Mesenchymal stem cell (in vitro differentiated cells and primary cell): Measurements from ENCODE around the gene RIC8A.

Experiments
- DNase-seq: peaks from one replicate; pipeline ENCODE4 v3.0.0-alpha.2; 2013
- H2AFZ ChIP-seq: one replicate; pipeline ENCODE4 v1.6.1; 2013; ENCODE audit warnings: low read depth, mild to moderate bottlenecking, control low read depth, inconsistent platforms, low read length, moderate library complexity
- H2AK5ac ChIP-seq: 2 replicates; pipeline ENCODE4 v1.6.1; 2013; ENCODE audit warnings: low read length, moderate library complexity, mild to moderate bottlenecking, inconsistent platforms; ENCODE audit not compliant: severe bottlenecking
- H2BK120ac ChIP-seq: one replicate; pipeline ENCODE4 v1.6.1; 2013; ENCODE audit warnings: low read depth, mild to moderate bottlenecking, inconsistent platforms, low read length, moderate library complexity
- H2BK12ac ChIP-seq, 2 experiments: one replicate each; pipeline ENCODE4 v1.6.1; 2013; ENCODE audit warnings: inconsistent platforms in 2 of 2, low read length in 2 of 2, mild to moderate bottlenecking in 2 of 2, moderate library complexity in 2 of 2, control low read depth in 1 of 2
- H2BK15ac ChIP-seq: one replicate; pipeline ENCODE4 v1.6.1; 2013; ENCODE audit warnings: mild to moderate bottlenecking, low read depth, inconsistent platforms; ENCODE audit not compliant: poor library complexity, severe bottlenecking
- H2BK5ac ChIP-seq: 2 replicates; pipeline ENCODE4 v1.6.1; 2013; ENCODE audit warnings: low read depth, mild to moderate bottlenecking, low read length, control low read depth, inconsistent platforms; ENCODE audit not compliant: poor library complexity, severe bottlenecking
- H3K14ac ChIP-seq, 2 experiments: one replicate each; pipeline ENCODE4 v1.6.1; 2013; ENCODE audit warnings: inconsistent platforms in 2 of 2, low read length in 2 of 2, control low read depth in 1 of 2, mild to moderate bottlenecking in 1 of 2, moderate library complexity in 1 of 2
- H3K18ac ChIP-seq, 2 experiments: one replicate each; pipeline ENCODE4 v1.6.1; 2013; ENCODE audit warnings: inconsistent platforms in 2 of 2, low read length in 2 of 2, control low read depth in 1 of 2, low read depth in 1 of 2, mild to moderate bottlenecking in 1 of 2
- H3K23ac ChIP-seq, 2 experiments: one replicate each; pipeline ENCODE4 v1.6.1; 2013; ENCODE audit warnings: inconsistent platforms in 2 of 2, low read length in 2 of 2, mild to moderate bottlenecking in 2 of 2, moderate library complexity in 2 of 2, control low read depth in 1 of 2
- H3K27ac ChIP-seq: 2 replicates; pipeline ENCODE4 v1.5.1; 2013; ENCODE audit warnings: mild to moderate bottlenecking, moderate library complexity, low read length, control low read depth, inconsistent platforms; ENCODE audit not compliant: poor library complexity, severe bottlenecking
- H3K27me3 ChIP-seq, 2 experiments: 2 replicates each; pipeline versions ENCODE4 v1.6.1 to v1.7.0; 2013; ENCODE audit warnings: low read length in 2 of 2, mild to moderate bottlenecking in 2 of 2, moderate library complexity in 2 of 2, control low read depth in 1 of 2, inconsistent platforms in 1 of 2; ENCODE audit not compliant: control insufficient read depth in 1 of 2, insufficient read depth in 1 of 2
- H3K36me3 ChIP-seq, 2 experiments: 2 replicates each; pipeline versions ENCODE4 v1.6.1 to v1.7.0; 2013; ENCODE audit warnings: low read length in 2 of 2, control low read depth in 1 of 2, inconsistent platforms in 1 of 2, low read depth in 1 of 2, mild to moderate bottlenecking in 1 of 2; ENCODE audit not compliant: insufficient read depth in 2 of 2, control insufficient read depth in 1 of 2
- H3K4ac ChIP-seq, 2 experiments: one replicate each; pipeline ENCODE4 v1.6.1; 2013; ENCODE audit warnings: inconsistent platforms in 2 of 2, low read length in 2 of 2, mild to moderate bottlenecking in 2 of 2, moderate library complexity in 2 of 2, control low read depth in 1 of 2, low read depth in 1 of 2
- H3K4me1 ChIP-seq: 2 replicates; pipeline ENCODE4 v1.6.1; 2013; ENCODE audit warnings: low read depth, low read length, control low read depth; ENCODE audit not compliant: control insufficient read depth, insufficient read depth
- H3K4me2 ChIP-seq: 2 replicates; pipeline ENCODE4 v1.6.1; 2013; ENCODE audit warnings: low read length, mild to moderate bottlenecking, inconsistent platforms; ENCODE audit not compliant: poor library complexity, severe bottlenecking
- H3K4me3 ChIP-seq, 2 experiments: 2 replicates each; pipeline versions ENCODE4 v1.5.1 to v1.7.0; 2013; ENCODE audit warnings: low read length in 2 of 2, mild to moderate bottlenecking in 2 of 2, control low read depth in 1 of 2, low read depth in 1 of 2; ENCODE audit not compliant: insufficient read depth in 1 of 2
- H3K79me1 ChIP-seq: replicated peaks from 2 replicates; pipeline ENCODE4 v1.6.1; 2013; ENCODE audit warnings: mild to moderate bottlenecking, control low read depth, low read length, inconsistent platforms; ENCODE audit not compliant: poor library complexity, severe bottlenecking
- H3K9ac ChIP-seq: 2 replicates; pipeline ENCODE4 v1.7.0; 2013; ENCODE audit warnings: mild to moderate bottlenecking, low read length, moderate library complexity
- H3K9me3 ChIP-seq: 2 replicates; pipeline ENCODE4 v1.7.0; 2013; ENCODE audit warnings: mild to moderate bottlenecking, low read length; ENCODE audit not compliant: control insufficient read depth
- H4K8ac ChIP-seq: one replicate; pipeline ENCODE4 v1.6.1; 2013; ENCODE audit warnings: inconsistent platforms, mild to moderate bottlenecking, low read length, moderate library complexity
- H4K91ac ChIP-seq: one replicate; pipeline ENCODE4 v1.6.1; 2013; ENCODE audit warnings: mild to moderate bottlenecking, low read length, inconsistent platforms
- WGBS: methylation state at CpG from one replicate; pipeline ENCODE4 v1.1.7; 2013; ENCODE audit warnings: mixed read lengths; 5-methylcytosine and 5-hydroxymethylcytosine counted together

RIC8A gene

DNA sequence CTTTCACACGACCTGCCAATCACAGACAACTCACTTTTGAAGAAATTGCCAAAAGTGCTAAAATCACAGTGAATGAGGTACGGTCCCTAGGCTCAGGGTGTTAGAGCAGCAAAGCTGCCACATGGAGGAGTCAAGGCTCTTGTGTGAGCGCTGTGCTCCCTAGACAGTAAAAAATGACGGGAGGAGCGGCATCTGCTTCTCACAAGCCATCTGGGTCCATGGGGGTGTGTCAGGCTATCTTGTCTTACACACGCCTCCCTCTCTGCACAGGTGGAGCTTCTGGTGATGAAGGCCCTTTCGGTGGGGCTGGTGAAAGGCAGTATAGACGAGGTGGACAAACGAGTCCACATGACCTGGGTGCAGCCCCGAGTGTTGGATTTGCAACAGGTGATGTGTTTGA lies 44.0 kb downstream of the RIC8A start:
- 93% methylated on average over 10 of the region's 10 CpGs for WGBS
- Histone ChIP-seq H3K9me3 (no peaks in the 10 kb centered on the region), H3K27ac (no peak overlapping the region)

DNA sequence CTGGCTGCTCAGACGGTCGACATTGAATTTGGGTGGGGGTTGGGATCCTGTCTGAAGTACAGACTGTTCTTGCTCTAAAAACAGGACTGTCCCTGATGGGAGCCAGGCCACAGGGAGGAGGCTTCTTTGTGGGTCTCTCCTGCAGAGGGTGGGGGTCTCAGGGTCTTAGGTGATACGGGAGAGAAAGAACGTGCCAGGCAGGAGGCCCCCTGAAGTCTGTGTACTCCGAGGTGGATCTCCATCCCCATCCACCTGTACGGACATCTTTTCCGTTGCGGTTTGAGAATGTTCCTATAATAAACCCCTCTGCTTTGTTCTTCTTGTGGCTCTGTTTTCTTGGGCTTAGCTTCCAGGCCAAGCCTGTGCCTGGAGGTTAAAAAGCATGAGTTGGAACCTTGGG lies 45.2 kb downstream of the RIC8A start:
- Histone ChIP-seq H2BK12ac (no peak overlapping the region), H2BK5ac (no peak overlapping the region), H3K79me1 (peaks cover 10% of the 10 kb centered on the region), H3K4me3 (no peak overlapping the region), H3K18ac (no peak overlapping the region), H2BK120ac (no peak overlapping the region), H3K9ac (no peak overlapping the region), H3K23ac (no peak overlapping the region), H3K4me2 (no peak overlapping the region), H2BK15ac (no peak overlapping the region), H4K91ac (no peak overlapping the region), H3K27ac (no peak overlapping the region), H3K4me1 (no peaks in the 10 kb centered on the region), H3K4ac (no peak overlapping the region), H3K36me3 (peaks cover 46 to 61% of the 10 kb centered on the region in 2 experiments), H3K9me3 (no peaks in the 10 kb centered on the region), H4K8ac (no peak overlapping the region), H3K14ac (no peak overlapping the region), H3K27me3 (peaks cover 0 to 7% of the 10 kb centered on the region in 2 experiments), H2AFZ (no peak overlapping the region), H2AK5ac (no peak overlapping the region)
- 97% methylated on average over 6 of the region's 8 CpGs for WGBS
- DNase-seq: no peak

More for the DNA sequence above, 44.0 kb downstream of the RIC8A start:
- Histone ChIP-seq H3K9ac (no peak overlapping the region), H3K14ac (no peak overlapping the region), H3K4me3 (no peak overlapping the region), H3K4ac (no peak overlapping the region), H2AK5ac (no peak overlapping the region), H4K8ac (no peak overlapping the region), H3K4me1 (no peaks in the 10 kb centered on the region), H2BK120ac (no peak overlapping the region), H3K23ac (no peak overlapping the region), H3K27me3 (no peaks in the 10 kb centered on the region), H3K4me2 (no peak overlapping the region), H3K36me3 (peaks cover 50 to 73% of the 10 kb centered on the region in 2 experiments), H3K18ac (no peak overlapping the region), H4K91ac (no peak overlapping the region), H2AFZ (no peak overlapping the region), H2BK12ac (no peak overlapping the region), H3K79me1 (peaks cover 10% of the 10 kb centered on the region), H2BK5ac (no peak overlapping the region), H2BK15ac (no peak overlapping the region)
- no peak for DNase-seq

DNA sequence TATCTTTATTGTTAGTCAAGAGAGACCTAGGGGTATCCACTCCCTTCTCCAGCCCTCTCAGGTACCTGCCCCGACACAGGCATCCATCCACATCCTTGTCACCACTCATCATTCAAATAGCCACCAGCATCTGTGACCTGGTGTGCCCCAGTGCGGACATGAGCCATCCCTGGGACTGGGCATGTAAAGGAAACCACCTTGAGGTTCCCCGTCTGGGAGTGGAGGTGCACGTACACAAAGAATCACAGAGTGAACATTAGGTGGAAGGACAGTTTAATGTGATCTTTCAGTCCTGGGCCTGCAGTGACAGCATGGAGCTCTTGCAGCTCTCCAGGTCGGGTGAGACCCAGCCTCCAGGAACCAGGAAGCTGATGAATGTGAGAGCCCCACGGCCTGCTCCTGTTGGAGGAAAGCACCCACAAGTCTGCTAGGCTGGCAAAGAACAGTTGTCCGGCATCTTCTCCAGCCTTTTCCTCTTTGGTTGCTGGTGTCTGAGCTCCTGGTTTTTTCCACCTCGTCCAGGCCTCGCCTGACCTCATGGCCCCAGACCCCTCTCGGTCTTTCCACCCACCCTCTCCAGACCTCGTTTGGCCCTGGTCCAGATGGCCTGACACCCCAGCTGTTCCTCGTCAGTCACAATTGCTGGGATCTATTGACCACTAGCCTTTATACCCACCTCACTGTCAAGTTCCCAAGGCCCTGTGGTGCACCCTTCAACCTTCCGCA lies 45.8 kb downstream of the RIC8A start:
- H3K4me3 ChIP-seq: no peak overlapping the region
- no peak overlapping the region for H2BK12ac ChIP-seq
- no peak overlapping the region for H3K18ac ChIP-seq
- H2BK15ac ChIP-seq: no peak overlapping the region
- H3K23ac ChIP-seq: no peak overlapping the region
- no peak overlapping the region for H3K4me2 ChIP-seq
- DNase-seq: no peak
- H2BK120ac ChIP-seq: no peak overlapping the region
- no peak overlapping the region for H3K4ac ChIP-seq
- H4K91ac ChIP-seq: no peak overlapping the region
- no peak overlapping the region for H2BK5ac ChIP-seq
- H3K9ac ChIP-seq: no peak overlapping the region
- no peak overlapping the region for H4K8ac ChIP-seq
- no peaks in the 10 kb centered on the region for H3K9me3 ChIP-seq
- no peak overlapping the region for H3K27ac ChIP-seq
- H3K4me1 ChIP-seq: no peaks in the 10 kb centered on the region
- peaks cover 43 to 55% of the 10 kb centered on the region in 2 experiments for H3K36me3 ChIP-seq
- H3K79me1 ChIP-seq: peaks cover 10% of the 10 kb centered on the region
- H3K14ac ChIP-seq: no peak overlapping the region
- H2AK5ac ChIP-seq: no peak overlapping the region
- 85% methylated on average over 13 of the region's 13 CpGs for WGBS
- H3K27me3 ChIP-seq: peaks cover 0 to 13% of the 10 kb centered on the region in 2 experiments
- no peak overlapping the region for H2AFZ ChIP-seq

DNA sequence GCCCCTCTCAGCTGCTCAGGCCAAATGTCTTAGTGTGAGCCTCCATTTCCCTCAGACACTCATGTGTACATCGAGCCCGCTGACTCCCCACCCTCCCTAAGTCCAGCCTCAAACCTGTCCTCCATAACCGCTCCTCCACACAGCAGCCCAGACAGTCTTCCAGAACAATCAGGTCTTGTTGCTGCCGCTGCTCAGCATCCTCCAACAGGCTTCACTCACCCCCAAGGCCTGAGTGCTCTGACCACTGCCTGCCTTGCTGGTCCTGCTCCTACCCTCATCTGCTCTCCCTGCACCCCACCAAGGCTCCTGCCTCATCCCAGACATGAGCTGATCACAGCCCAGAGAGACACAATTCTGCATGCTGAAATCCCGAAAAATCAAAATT lies 46.4 kb downstream of the RIC8A start:
- Histone ChIP-seq H3K18ac (no peak overlapping the region), H3K36me3 (peaks cover 40 to 49% of the 10 kb centered on the region in 2 experiments), H2BK120ac (no peak overlapping the region), H3K4ac (no peak overlapping the region), H3K4me1 (no peaks in the 10 kb centered on the region), H4K91ac (no peak overlapping the region), H2BK5ac (no peak overlapping the region), H3K79me1 (peaks cover 7% of the 10 kb centered on the region), H3K23ac (no peak overlapping the region), H3K4me3 (no peak overlapping the region), H3K9ac (no peak overlapping the region), H2BK12ac (no peak overlapping the region), H2BK15ac (no peak overlapping the region), H3K4me2 (no peak overlapping the region), H2AFZ (no peak overlapping the region), H3K14ac (no peak overlapping the region), H2AK5ac (no peak overlapping the region), H3K27me3 (peaks cover 0 to 16% of the 10 kb centered on the region in 2 experiments), H3K9me3 (no peaks in the 10 kb centered on the region), H3K27ac (no peak overlapping the region), H4K8ac (no peak overlapping the region)
- WGBS: 77% methylated on average over 4 of the region's 5 CpGs
- no peak for DNase-seq
